ENCODE data around the gene LYST. TPM values are rescaled to one million over a fixed set of nuclear protein-coding genes. Genes with fewer than 3 reads are reported as not detected.

The LYST gene
- polyA plus RNA-seq, 1 donor (not counting 4 experiments of a cell fraction or from before 2014, with no cell fraction given), result 24.7 TPM

GRCh38 chr1:235873571-235873970 lies 6.9 kb upstream of the LYST start:
- Histone ChIP-seq H3K27me3 (ENCODE audit: control insufficient read depth, extremely low read depth, insufficient read depth, low read length) (no peaks in the 10 kb centered on the region), H4K20me1 (ENCODE audit: control insufficient read depth, extremely low read depth, insufficient read depth, low read length) (no peaks in the 10 kb centered on the region), H3K4me1 (ENCODE audit: control insufficient read depth, extremely low read depth, insufficient read depth, low read length) (peaks cover 9% of the 10 kb centered on the region), H2AFZ (ENCODE audit: control insufficient read depth, low read length) (no peak overlapping the region), H3K36me3 (ENCODE audit: control insufficient read depth in 2 of 2, extremely low read depth in 1 of 2, insufficient read depth in 2 of 2, low read length in 2 of 2) (no peaks in the 10 kb centered on the region), H3K9ac (ENCODE audit: control insufficient read depth, extremely low read depth, insufficient read depth, low read length) (no peak overlapping the region), H3K9me3 (ENCODE audit: control insufficient read depth, low read depth, low read length) (no peaks in the 10 kb centered on the region), H3K4me2 (ENCODE audit: control insufficient read depth, extremely low read depth, insufficient read depth, low read depth, low read length) (no peak overlapping the region), H3K79me2 (ENCODE audit: control insufficient read depth, insufficient read depth, low read length) (no peaks in the 10 kb centered on the region), H3K27ac (ENCODE audit: control insufficient read depth, insufficient read depth, low read length) (no peak overlapping the region), H3K4me3 (ENCODE audit: control insufficient read depth in 2 of 3, extremely low read depth in 1 of 3, insufficient read depth in 2 of 3, low read depth in 1 of 3, low read length in 3 of 3) (no peak overlapping the region), H3K9me1 (ENCODE audit: control insufficient read depth, extremely low read depth, insufficient read depth, low read length) (no peaks in the 10 kb centered on the region)
- no peak for DNase-seq (ENCODE audit: low read depth, low spot score)
- no peak for TF ChIP-seq EZH2 (IDR thresholded peaks at IDR 0.05; ENCODE audit: low read length)
- no peak for TF ChIP-seq CTCF (optimal IDR thresholded peaks at IDR 0.05 in 1 of 3, IDR thresholded peaks at IDR 0.05 in 1 of 3, conservative IDR thresholded peaks at IDR 0.05 in 1 of 3; ENCODE audit: extremely low read depth in 1 of 3, insufficient read depth in 2 of 3, low read length in 3 of 3)
- no peak for FAIRE-seq
- dilution Hi-C loops (cut with MboI; ENCODE audit: extremely low pct_ligation_motif_present, low sequenced_read_pairs), result no loop called here

- dilution Hi-C loops (cut with MboI; ENCODE audit: extremely low pct_ligation_motif_present, low sequenced_read_pairs), result no loop called here
- peaks cover 4% of the 10 kb centered on the region for H3K4me1 ChIP-seq (ENCODE audit: control insufficient read depth, extremely low read depth, insufficient read depth, low read length)
- H4K20me1 ChIP-seq (ENCODE audit: control insufficient read depth, extremely low read depth, insufficient read depth, low read length), result no peaks in the 10 kb centered on the region
- FAIRE-seq (peak; percentile 56), DNase-seq (ENCODE audit: low read depth, low spot score) (no peak)
- H3K9me1 ChIP-seq (ENCODE audit: control insufficient read depth, extremely low read depth, insufficient read depth, low read length), result no peaks in the 10 kb centered on the region
- no peaks in the 10 kb centered on the region for H3K36me3 ChIP-seq (ENCODE audit: control insufficient read depth in 2 of 2, extremely low read depth in 1 of 2, insufficient read depth in 2 of 2, low read length in 2 of 2)
- no peak overlapping the region for H3K27ac ChIP-seq (ENCODE audit: control insufficient read depth, insufficient read depth, low read length)
- no peaks in the 10 kb centered on the region for H3K27me3 ChIP-seq (ENCODE audit: control insufficient read depth, extremely low read depth, insufficient read depth, low read length)
- no peak overlapping the region for H3K4me3 ChIP-seq (ENCODE audit: control insufficient read depth in 2 of 3, extremely low read depth in 1 of 3, insufficient read depth in 2 of 3, low read depth in 1 of 3, low read length in 3 of 3)
- TF ChIP-seq EZH2 (IDR thresholded peaks at IDR 0.05; ENCODE audit: low read length) (no peak), CTCF (optimal IDR thresholded peaks at IDR 0.05 in 1 of 3, IDR thresholded peaks at IDR 0.05 in 1 of 3, conservative IDR thresholded peaks at IDR 0.05 in 1 of 3; ENCODE audit: extremely low read depth in 1 of 3, insufficient read depth in 2 of 3, low read length in 3 of 3) (no peak)
- no peak overlapping the region for H3K4me2 ChIP-seq (ENCODE audit: control insufficient read depth, extremely low read depth, insufficient read depth, low read depth, low read length)
- no peak overlapping the region for H2AFZ ChIP-seq (ENCODE audit: control insufficient read depth, low read length)
- H3K9me3 ChIP-seq (ENCODE audit: control insufficient read depth, low read depth, low read length), result no peaks in the 10 kb centered on the region
- no peaks in the 10 kb centered on the region for H3K79me2 ChIP-seq (ENCODE audit: control insufficient read depth, insufficient read depth, low read length)
- H3K9ac ChIP-seq (ENCODE audit: control insufficient read depth, extremely low read depth, insufficient read depth, low read length), result no peak overlapping the region
Measured at GRCh38 chr1:235873045-235873444, 6.3 kb upstream of the LYST start.
